GM13977 (cell line): ENCODE results near the gene DNAI7.

Source experiments
- DNase-seq: peaks from one replicate; pipeline ENCODE4 v3.0.0; 2012; ENCODE audit warnings: low spot score
- in situ Hi-C: fragments of 300-500 bp; cut with MboI; formaldehyde crosslinking; loops from one replicate; pipeline ENCODE4 v1.12.0; 2022; ENCODE audit warnings: low sequenced_read_pairs, low pct_unique_long_range_greater_than_20kb, mixed read lengths, inconsistent platforms; ENCODE audit not compliant: unreplicated experiment
- TF ChIP-seq, protein P1 (sequence below): IDR thresholded peaks from 2 replicates; pipeline ENCODE4 v1.5.1; 2012; ENCODE audit warnings: mild to moderate bottlenecking, control low read depth; ENCODE audit not compliant: insufficient read depth; ENCODE audit errors: extremely low read depth, missing control alignments

DNAI7 gene

DNA sequence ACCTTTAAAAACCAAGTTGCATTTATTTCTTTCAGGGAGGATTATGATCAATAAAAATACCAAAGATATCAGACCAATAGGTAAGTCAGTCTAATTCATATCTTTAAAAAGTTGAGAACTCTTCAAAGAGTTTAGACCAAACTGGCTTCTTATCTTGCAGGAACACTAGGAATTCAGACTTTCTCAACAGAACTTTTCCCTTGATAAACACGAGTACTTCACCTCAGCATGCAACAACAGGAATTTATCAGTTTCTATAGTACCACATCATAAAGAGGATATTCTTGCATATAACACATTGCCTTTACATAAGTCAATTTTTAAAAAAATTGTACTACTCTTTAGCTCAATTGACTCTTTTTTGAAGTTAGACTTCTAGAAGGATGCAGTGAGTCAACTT is 68.2 kb downstream of the DNAI7 start:
- TF ChIP-seq, protein P1, sequence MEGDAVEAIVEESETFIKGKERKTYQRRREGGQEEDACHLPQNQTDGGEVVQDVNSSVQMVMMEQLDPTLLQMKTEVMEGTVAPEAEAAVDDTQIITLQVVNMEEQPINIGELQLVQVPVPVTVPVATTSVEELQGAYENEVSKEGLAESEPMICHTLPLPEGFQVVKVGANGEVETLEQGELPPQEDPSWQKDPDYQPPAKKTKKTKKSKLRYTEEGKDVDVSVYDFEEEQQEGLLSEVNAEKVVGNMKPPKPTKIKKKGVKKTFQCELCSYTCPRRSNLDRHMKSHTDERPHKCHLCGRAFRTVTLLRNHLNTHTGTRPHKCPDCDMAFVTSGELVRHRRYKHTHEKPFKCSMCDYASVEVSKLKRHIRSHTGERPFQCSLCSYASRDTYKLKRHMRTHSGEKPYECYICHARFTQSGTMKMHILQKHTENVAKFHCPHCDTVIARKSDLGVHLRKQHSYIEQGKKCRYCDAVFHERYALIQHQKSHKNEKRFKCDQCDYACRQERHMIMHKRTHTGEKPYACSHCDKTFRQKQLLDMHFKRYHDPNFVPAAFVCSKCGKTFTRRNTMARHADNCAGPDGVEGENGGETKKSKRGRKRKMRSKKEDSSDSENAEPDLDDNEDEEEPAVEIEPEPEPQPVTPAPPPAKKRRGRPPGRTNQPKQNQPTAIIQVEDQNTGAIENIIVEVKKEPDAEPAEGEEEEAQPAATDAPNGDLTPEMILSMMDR: no peak

DNA sequence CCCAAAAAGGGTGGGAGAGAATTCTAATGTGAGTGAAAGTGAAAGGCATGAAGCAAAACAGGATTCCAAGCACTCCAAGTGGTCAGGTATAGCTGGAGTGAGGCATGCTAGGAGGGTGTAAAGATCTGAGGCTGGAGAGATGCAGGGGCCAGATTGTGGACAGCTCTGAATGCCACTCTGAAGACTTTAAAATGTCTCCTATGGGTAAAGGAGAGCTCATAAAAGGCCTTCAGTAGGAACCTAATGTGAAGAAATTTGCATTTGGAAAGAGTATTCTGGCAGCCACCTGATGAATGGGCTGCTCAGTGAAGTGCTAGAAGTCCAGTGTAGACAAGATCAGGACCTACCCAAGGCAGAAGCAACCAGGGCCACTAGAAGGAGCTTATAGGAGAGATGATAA is 68.9 kb downstream of the DNAI7 start:
- TF ChIP-seq, protein P1: no peak
- in situ Hi-C loops: loop anchor here (5.0 to 25.0 kb wide), 2 partner anchors 134 to 289 kb away; no protein-coding TSS in a partner anchor
- DNase-seq: no peak

More for the DNA sequence above, 68.2 kb downstream of the DNAI7 start:
- in situ Hi-C loops: loop anchor here (5.0 to 25.0 kb wide), 2 partner anchors 134 to 289 kb away; no protein-coding TSS in a partner anchor
- DNase-seq: no peak

DNA sequence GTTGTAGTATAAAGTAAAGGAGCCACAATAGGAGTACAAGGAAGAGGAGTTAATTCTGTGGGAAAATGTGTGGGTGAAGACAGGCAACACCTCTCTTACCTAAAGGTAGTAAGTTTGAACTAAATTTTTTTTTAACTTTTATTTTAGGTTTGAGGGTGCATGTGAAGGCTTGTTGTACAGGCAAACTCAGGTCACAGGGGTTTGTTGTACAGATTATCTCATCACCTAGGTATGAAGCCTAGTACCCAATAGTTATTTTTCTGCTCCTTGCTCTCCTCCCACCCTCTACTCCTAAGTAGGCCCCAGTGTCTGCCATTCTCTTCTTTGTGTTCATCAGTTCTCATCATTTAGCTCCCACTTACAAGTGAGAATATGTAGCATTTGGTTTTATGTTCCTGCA is 70.5 kb downstream of the DNAI7 start:
- in situ Hi-C loops: no loop called here
- TF ChIP-seq, protein P1: no peak
- DNase-seq: no peak

DNA sequence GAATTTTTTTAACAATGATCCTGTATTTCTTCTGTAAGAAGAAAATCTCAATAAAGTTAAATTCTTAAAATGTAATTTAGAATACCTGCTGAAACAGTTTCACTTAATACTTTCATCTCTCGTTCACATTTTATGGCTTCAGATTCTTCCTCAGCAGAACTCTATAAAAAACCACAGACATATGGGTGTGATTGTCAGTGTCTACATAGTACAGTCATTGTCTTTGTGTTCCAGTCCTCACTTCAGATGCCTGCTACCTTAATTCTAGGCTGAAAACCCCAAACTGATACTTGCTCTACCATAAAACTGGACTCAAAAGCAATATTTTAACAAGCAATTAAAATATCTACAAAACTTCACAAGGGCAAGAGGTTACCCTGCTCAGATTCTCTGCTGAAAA is 71.8 kb downstream of the DNAI7 start:
- in situ Hi-C loops: no loop called here
- no peak for DNase-seq
- TF ChIP-seq, protein P1: no peak

DNA sequence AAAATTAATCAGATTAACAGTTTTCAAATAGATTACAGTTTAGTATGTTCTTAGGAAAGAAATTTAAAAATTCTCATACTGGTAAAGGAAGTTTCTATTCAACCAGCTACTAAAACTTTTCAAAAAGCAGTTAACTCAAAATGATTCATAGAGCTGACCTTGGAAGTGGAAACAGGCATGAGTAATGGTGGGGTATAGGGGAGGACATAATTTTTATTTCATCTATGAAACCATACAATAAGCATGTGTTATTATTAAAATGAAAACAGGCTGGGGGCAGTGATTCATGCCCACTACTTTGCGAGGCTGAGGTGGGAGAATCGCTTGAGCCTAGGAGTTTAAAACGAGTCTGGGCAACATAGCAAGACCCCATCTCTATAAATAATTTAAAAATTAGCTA is 73.0 kb downstream of the DNAI7 start:
- in situ Hi-C loops: no loop called here
- TF ChIP-seq, protein P1: no peak
- no peak for DNase-seq

DNA sequence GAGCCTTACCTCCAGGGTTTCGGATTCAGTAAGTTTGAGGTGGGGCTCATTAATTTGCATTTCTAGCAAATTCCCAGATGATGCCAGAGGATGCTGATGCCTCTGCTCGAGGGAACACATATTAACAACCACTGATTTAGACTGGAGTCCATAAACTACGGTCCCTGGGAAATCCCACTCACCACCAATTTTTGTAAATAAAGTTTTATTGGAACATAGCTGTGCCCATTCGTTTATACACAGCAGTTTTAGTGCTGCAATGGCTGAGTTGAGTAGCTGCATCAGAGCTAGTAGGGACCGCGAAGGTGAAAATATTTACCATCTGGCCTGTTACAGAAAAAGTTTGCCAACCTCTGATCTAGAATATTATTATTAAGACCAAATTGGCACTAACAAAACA is 73.8 kb downstream of the DNAI7 start:
- DNase-seq: no peak
- TF ChIP-seq, protein P1: no peak
- in situ Hi-C loops: no loop called here

DNA sequence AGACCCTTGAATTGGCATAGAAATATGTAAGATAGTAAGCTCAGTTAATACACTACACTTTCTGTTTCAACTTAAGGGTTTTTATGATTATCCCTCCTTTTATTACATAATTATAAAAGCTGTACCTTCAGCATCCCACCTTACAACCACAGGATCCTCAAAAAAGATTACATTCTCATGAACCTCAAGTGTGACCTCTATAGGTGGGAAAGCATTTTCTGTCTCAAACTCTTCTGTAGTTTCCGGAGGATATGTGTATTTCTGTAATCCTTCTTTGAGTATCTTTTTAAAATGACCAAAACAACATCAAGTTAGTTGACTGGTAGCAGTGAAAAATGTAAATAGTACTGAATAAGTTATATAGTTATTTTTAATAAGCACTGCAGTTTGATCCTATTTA is 75.9 kb downstream of the DNAI7 start:
- in situ Hi-C loops: no loop called here
- TF ChIP-seq, protein P1: peak; percentile 38
- DNase-seq: peak; percentile 33
